ENCODE data around the gene BIN2. TPM values are rescaled to one million over a fixed set of nuclear protein-coding genes. Genes with fewer than 3 reads are reported as not detected.
A peak's percentile ranks its signal among the peaks of the same experiment; 100 is the strongest.

The BIN2 gene
- total RNA-seq (2013; cell fraction: nucleolus; rRNA removed) = 38.6 and 39.3 TPM in 2 replicates
- total RNA-seq (2014; rRNA removed) (31.4 and 31.6 TPM in 2 replicates), total RNA-seq (2014; rRNA removed; fragmentation: Illumina TruSeq; extraction: Trizol) (30.0 and 32.6 TPM in 2 replicates), total RNA-seq (2021) (26.5 and 28.1 TPM in 2 replicates), polyA plus RNA-seq (2011; rRNA removed) (22.8 and 24.6 TPM in 2 replicates), polyA plus RNA-seq (2014; fragmentation: Illumina TruSeq; extraction: Trizol) (38.3 and 42.3 TPM in 2 replicates), polyA plus RNA-seq (2014; fragmentation: Nextera tagmentation; extraction: Ambion mirVana) (10 to 100 TPM in 1 of 2 experiments, 1 to 10 TPM in 1; 8.6 to 10.0 TPM), polyA plus RNA-seq (2014; rRNA removed) (36.2 and 36.4 TPM in 2 replicates), polyA plus RNA-seq (2016; fragmentation: Nextera tagmentation; extraction: Ambion mirVana) (10 to 100 TPM; 42.7 to 42.9 TPM), polyA minus RNA-seq (2011; rRNA and poly(A)+ RNA removed) (14.1 and 16.6 TPM in 2 replicates), Bru-seq, nascent RNA (percentile 59 among the genes with signal in this experiment), BruChase-seq, experiment 1, labeled RNA remaining after a 6-hour chase (percentile 60 among the genes with signal in this experiment), BruChase-seq, experiment 2, labeled RNA remaining after a 2-hour chase (percentile 58 among the genes with signal in this experiment)
- polyA plus RNA-seq (2011; ENCODE audit: low read depth) = 15.0 TPM
- polyA plus RNA-seq (2011; cell fraction: cytosol; rRNA removed) = 13.9 and 16.3 TPM in 2 replicates
- 33.4 and 37.9 TPM in 2 replicates for polyA plus RNA-seq (2011; cell fraction: nucleus; rRNA removed)
- polyA plus RNA-seq (2012) = 21.7 and 33.0 TPM in 2 replicates
- polyA minus RNA-seq (2011; cell fraction: cytosol; rRNA and poly(A)+ RNA removed) = 4.5 and 6.1 TPM in 2 replicates
- 5.4 and 10.0 TPM in 2 replicates for polyA minus RNA-seq (2011; cell fraction: nucleus; rRNA and poly(A)+ RNA removed)
- long read RNA-seq, experiment 1, transcript BIN2-210 (13 exons, 2,255 nt) = major isoform, 8 of 13 reads
- long read RNA-seq, experiment 1, partial matches to known transcripts = 1 of 13 reads
- long read RNA-seq, experiment 1, other reads (novel, unspliced or antisense) = 3 of 13 reads
- long read RNA-seq, experiment 2, transcript BIN2-210 (13 exons, 2,255 nt) = major isoform, 22 of 43 reads
- long read RNA-seq, experiment 2, partial matches to known transcripts = 3 of 43 reads
- long read RNA-seq, experiment 2, other reads (novel, unspliced or antisense) = 15 of 43 reads

DNA sequence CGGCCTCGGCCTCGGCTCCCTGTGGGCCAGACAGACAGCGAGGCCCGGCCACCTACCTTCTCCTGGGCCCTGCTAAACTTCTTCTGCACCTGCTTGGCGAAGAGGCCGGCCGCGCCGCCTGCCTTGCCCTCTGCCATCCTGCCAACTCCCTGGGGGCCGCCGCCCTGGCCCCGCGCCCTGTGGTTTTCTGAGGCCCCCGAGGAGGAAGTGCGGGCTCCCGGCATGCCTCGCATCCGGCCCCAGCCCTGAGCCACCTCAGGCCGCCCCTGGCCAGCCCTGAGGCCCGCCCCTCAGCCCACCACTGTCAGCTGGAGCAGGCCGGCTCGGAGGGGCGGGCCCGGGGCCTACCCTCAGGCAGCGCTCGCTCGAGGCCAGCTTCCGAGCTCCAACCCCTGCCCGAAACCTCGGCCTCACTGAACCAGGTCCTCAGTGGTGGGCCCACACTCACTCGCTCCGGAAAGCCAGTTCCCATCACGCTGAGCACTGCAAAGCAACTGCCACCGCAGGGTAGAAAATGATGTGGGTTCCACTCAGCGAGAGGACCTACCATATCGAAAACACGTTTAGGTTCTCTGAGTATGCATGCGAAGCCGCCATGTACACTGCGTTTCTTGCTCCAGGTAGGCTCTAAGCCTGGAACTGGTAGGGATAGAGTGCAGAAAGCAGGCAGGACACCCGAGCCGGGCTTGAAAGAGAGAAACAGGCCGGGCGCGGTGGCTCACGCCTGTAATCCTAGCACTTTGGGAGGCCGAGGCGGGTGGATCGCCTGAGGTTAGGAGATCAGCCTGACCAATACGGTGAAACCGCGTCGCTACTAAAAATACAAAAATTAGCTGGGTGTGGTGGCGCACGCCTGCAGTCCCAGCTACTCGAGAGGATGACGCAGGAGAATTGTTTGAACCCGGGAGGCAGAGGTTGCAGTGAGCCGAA lies at the start of gene BIN2:
TSS of gene BIN2 (minus strand) at position 209 of the 930 bp plus-strand sequence. CDS start at position 137, 72 bp downstream.
- Histone ChIP-seq H3K4me2 (ENCODE audit: control insufficient read depth, insufficient read depth) (peak within 1 kb of the TSS; percentile 89), H2AFZ (ENCODE audit: control insufficient read depth, low read depth, low read length) (peak within 1 kb of the TSS; percentile 88), H3K9ac (ENCODE audit: control insufficient read depth, insufficient read depth, low read length) (peak within 1 kb of the TSS; percentile 96), H3K4me1 (ENCODE audit: control insufficient read depth, insufficient read depth, low read length) (peaks cover 56% of the 10 kb centered on the region), H3K9me3 (replicated peaks; ENCODE audit: control insufficient read depth, insufficient read depth, low read length) (no peaks in the 10 kb centered on the region), H3K27ac (ENCODE audit: control insufficient read depth, insufficient read depth) (peak within 1 kb of the TSS; percentile 97), H3K27me3 (replicated peaks in 1 of 2; ENCODE audit: control insufficient read depth in 2 of 2, insufficient read depth in 2 of 2, low read length in 1 of 2) (no peaks in the 10 kb centered on the region), H3K79me2 (ENCODE audit: control insufficient read depth, insufficient read depth, low read length) (peaks cover 31% of the 10 kb centered on the region), H3K4me3 (peak within 1 kb of the TSS; percentile 63), H4K20me1 (ENCODE audit: control insufficient read depth, insufficient read depth) (no peaks in the 10 kb centered on the region), H3K36me3 (ENCODE audit: control insufficient read depth in 2 of 2, insufficient read depth in 2 of 2, low read length in 1 of 2) (no peaks in the 10 kb centered on the region)
- CTCF ChIA-PET = interaction anchor here (0.6 to 1.9 kb wide), 2 partner anchors 15 to 17 kb away, joined by 3 to 5 read pairs; no protein-coding TSS in a partner anchor
- RAD21 ChIA-PET (ENCODE audit: unreplicated experiment) = interaction anchor here (3.8 kb wide), 1 partner anchor 17 kb away, joined by 14 read pairs; no protein-coding TSS in a partner anchor
- no TSS peak for BruUV-seq (replicated peaks)
- 49% methylated on average over 51 of the region's 60 CpGs for WGBS (ENCODE audit: insufficient coverage, insufficient replicate concordance, low lambda C conversion rate, missing lambda C conversion rate)
- ATAC-seq (peak; percentile 85), FAIRE-seq (no peak), DNase-seq (ENCODE audit: low read depth, low spot score) (no peak)
- SMC1A ChIA-PET (ENCODE audit: uncharacterized antibody, unreplicated experiment) = interaction anchor here (0.8 to 7.3 kb wide), 2 partner anchors 18 to 54 kb away, joined by 3 to 58 read pairs; partner anchors contain the start of gene SMAGP
- intact Hi-C loops (cut with micrococcal nuclease; ENCODE audit: unreplicated experiment) (loop anchor here (10.0 kb wide), 1 partner anchor 559 kb away; the partner anchor contains the start of gene ATF1), in situ Hi-C loops (cut with MboI) (no loop called here)
- POLR2A ChIA-PET = no interaction called here
- TF ChIP-seq MYC (IDR thresholded peaks at IDR 0.05; ENCODE audit: insufficient read depth, insufficient read length, insufficient replicate concordance, low read length, severe bottlenecking) (no peak), ESRRA (IDR thresholded peaks at IDR 0.05; ENCODE audit: low read length) (no peak), RUNX3 (IDR thresholded peaks at IDR 0.05; ENCODE audit: low read length) (peak; percentile 89), JUND (IDR thresholded peaks at IDR 0.05; ENCODE audit: low read depth, low read length) (no peak)
- TF ChIP-seq, protein P1, sequence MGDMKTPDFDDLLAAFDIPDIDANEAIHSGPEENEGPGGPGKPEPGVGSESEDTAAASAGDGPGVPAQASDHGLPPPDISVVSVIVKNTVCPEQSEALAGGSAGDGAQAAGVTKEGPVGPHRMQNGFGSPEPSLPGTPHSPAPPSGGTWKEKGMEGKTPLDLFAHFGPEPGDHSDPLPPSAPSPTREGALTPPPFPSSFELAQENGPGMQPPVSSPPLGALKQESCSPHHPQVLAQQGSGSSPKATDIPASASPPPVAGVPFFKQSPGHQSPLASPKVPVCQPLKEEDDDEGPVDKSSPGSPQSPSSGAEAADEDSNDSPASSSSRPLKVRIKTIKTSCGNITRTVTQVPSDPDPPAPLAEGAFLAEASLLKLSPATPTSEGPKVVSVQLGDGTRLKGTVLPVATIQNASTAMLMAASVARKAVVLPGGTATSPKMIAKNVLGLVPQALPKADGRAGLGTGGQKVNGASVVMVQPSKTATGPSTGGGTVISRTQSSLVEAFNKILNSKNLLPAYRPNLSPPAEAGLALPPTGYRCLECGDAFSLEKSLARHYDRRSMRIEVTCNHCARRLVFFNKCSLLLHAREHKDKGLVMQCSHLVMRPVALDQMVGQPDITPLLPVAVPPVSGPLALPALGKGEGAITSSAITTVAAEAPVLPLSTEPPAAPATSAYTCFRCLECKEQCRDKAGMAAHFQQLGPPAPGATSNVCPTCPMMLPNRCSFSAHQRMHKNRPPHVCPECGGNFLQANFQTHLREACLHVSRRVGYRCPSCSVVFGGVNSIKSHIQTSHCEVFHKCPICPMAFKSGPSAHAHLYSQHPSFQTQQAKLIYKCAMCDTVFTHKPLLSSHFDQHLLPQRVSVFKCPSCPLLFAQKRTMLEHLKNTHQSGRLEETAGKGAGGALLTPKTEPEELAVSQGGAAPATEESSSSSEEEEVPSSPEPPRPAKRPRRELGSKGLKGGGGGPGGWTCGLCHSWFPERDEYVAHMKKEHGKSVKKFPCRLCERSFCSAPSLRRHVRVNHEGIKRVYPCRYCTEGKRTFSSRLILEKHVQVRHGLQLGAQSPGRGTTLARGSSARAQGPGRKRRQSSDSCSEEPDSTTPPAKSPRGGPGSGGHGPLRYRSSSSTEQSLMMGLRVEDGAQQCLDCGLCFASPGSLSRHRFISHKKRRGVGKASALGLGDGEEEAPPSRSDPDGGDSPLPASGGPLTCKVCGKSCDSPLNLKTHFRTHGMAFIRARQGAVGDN (IDR thresholded peaks at IDR 0.05) = peak; percentile 97; the same call in 1 of the 2 replicates
- TF ChIP-seq, protein P2, sequence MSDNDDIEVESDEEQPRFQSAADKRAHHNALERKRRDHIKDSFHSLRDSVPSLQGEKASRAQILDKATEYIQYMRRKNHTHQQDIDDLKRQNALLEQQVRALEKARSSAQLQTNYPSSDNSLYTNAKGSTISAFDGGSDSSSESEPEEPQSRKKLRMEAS (IDR thresholded peaks at IDR 0.05; ENCODE audit: low read depth, low read length) = peak; percentile 69; the same call in 1 of the 2 replicates
- TF ChIP-seq, protein P3, sequence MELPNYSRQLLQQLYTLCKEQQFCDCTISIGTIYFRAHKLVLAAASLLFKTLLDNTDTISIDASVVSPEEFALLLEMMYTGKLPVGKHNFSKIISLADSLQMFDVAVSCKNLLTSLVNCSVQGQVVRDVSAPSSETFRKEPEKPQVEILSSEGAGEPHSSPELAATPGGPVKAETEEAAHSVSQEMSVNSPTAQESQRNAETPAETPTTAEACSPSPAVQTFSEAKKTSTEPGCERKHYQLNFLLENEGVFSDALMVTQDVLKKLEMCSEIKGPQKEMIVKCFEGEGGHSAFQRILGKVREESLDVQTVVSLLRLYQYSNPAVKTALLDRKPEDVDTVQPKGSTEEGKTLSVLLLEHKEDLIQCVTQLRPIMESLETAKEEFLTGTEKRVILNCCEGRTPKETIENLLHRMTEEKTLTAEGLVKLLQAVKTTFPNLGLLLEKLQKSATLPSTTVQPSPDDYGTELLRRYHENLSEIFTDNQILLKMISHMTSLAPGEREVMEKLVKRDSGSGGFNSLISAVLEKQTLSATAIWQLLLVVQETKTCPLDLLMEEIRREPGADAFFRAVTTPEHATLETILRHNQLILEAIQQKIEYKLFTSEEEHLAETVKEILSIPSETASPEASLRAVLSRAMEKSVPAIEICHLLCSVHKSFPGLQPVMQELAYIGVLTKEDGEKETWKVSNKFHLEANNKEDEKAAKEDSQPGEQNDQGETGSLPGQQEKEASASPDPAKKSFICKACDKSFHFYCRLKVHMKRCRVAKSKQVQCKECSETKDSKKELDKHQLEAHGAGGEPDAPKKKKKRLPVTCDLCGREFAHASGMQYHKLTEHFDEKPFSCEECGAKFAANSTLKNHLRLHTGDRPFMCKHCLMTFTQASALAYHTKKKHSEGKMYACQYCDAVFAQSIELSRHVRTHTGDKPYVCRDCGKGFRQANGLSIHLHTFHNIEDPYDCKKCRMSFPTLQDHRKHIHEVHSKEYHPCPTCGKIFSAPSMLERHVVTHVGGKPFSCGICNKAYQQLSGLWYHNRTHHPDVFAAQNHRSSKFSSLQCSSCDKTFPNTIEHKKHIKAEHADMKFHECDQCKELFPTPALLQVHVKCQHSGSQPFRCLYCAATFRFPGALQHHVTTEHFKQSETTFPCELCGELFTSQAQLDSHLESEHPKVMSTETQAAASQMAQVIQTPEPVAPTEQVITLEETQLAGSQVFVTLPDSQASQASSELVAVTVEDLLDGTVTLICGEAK (IDR thresholded peaks at IDR 0.05; ENCODE audit: borderline replicate concordance) = peak; percentile 31; the same call in 1 of the 2 replicates
